Stimulated activated CD4-positive, alpha-beta T cell treated with anti-CD3 and anti-CD28 coated beads, Interleukin-15, amount 100 ng/mL, for 48 hours (primary cell): ENCODE data around the gene CCDC12.

ENCODE experiments used
- DNase-seq, 2 donors: peaks; one replicate each; pipeline ENCODE4 v3.0.0-alpha.2; 2020; ENCODE audit warnings: low read depth in 2 of 2

The CCDC12 gene

GRCh38 chr3:46893146-46893748, 83.3 kb downstream of the CCDC12 start:
- no peak for DNase-seq

- DNase-seq = no peak
Measured at GRCh38 chr3:46892285-46893145, 84.0 kb downstream of the CCDC12 start.

- no peak for DNase-seq
Measured at GRCh38 chr3:46891132-46891531, 85.4 kb downstream of the CCDC12 start.

- no peak for DNase-seq
Measured at GRCh38 chr3:46890132-46890531, 86.4 kb downstream of the CCDC12 start.

- DNase-seq = no peak
Measured at GRCh38 chr3:46889381-46890110, 87.0 kb downstream of the CCDC12 start.

GRCh38 chr3:46888705-46889104, 87.8 kb downstream of the CCDC12 start:
- DNase-seq = no peak

- DNase-seq = no peak
Measured at GRCh38 chr3:46887980-46888494, 88.5 kb downstream of the CCDC12 start.

- no peak for DNase-seq
Measured at GRCh38 chr3:46885612-46886011, 90.9 kb downstream of the CCDC12 start.

- DNase-seq = no peak
Measured at GRCh38 chr3:46884929-46885328, 91.6 kb downstream of the CCDC12 start.

- DNase-seq = no peak
Measured at GRCh38 chr3:46884427-46884826, 92.1 kb downstream of the CCDC12 start.

GRCh38 chr3:46883830-46884185, 92.7 kb downstream of the CCDC12 start:
- DNase-seq = no peak

GRCh38 chr3:46883054-46883829, 93.3 kb downstream of the CCDC12 start:
- DNase-seq = no peak

- DNase-seq = no peak
Measured at GRCh38 chr3:46882377-46883053, 94.0 kb downstream of the CCDC12 start.

GRCh38 chr3:46881596-46882376, 94.8 kb downstream of the CCDC12 start:
- no peak for DNase-seq

- no peak for DNase-seq
Measured at GRCh38 chr3:46880884-46881595, 95.5 kb downstream of the CCDC12 start.

GRCh38 chr3:46878781-46879436, 97.6 kb downstream of the CCDC12 start:
- DNase-seq = no peak

- DNase-seq = no peak
Measured at GRCh38 chr3:46877406-46878125, 99.0 kb downstream of the CCDC12 start, which contains the start of gene PTH1R. Gene PTH1R, plus strand, starts transcription at chr3:46877721. Its CDS starts 5,839 bp downstream, at chr3:46883560.
